T-helper 1 cell treated with Interleukin-12 subunit alpha and Interleukin-12 subunit beta and Interleukin-4 antibody, amounts not matched to agents 30 μg/mL and 1 μg/mL, for 36 hours (primary cell): ENCODE results near the gene STX1A.

Experiments
- H3K27ac Mint-ChIP-seq: one replicate; pipeline ENCODE4 v1.8.0; 2021; ENCODE audit warnings: mild to moderate bottlenecking, mixed read lengths
- H3K27me3 Mint-ChIP-seq: one replicate; pipeline ENCODE4 v1.8.0; 2021; ENCODE audit warnings: low read depth, mixed read lengths
- H3K36me3 Mint-ChIP-seq: one replicate; pipeline ENCODE4 v1.8.0; 2021; ENCODE audit warnings: low read depth, mixed read lengths
- H3K4me1 Mint-ChIP-seq: one replicate; pipeline ENCODE4 v1.8.0; 2021; ENCODE audit warnings: low read depth, mixed read lengths
- H3K4me3 Mint-ChIP-seq: one replicate; pipeline ENCODE4 v1.8.0; 2021; ENCODE audit warnings: mild to moderate bottlenecking, moderate library complexity, mixed read lengths
- H3K9me3 Mint-ChIP-seq: one replicate; pipeline ENCODE4 v1.8.0; 2021; ENCODE audit warnings: mixed read lengths

The STX1A gene

GRCh38 chr7:73706126-73707044 is 13.1 kb downstream of the STX1A start:
- no peak overlapping the region for H3K27ac Mint-ChIP-seq

GRCh38 chr7:73705551-73705920 is 13.9 kb downstream of the STX1A start:
- Mint-ChIP-seq H3K4me1 (peaks cover 4% of the 10 kb centered on the region), H3K36me3 (peaks cover 17% of the 10 kb centered on the region), H3K4me3 (no peak overlapping the region), H3K27me3 (no peaks in the 10 kb centered on the region), H3K27ac (no peak overlapping the region), H3K9me3 (no peaks in the 10 kb centered on the region)

More at GRCh38 chr7:73706126-73707044, 13.1 kb downstream of the STX1A start:
- Mint-ChIP-seq H3K27me3 (no peaks in the 10 kb centered on the region), H3K9me3 (no peaks in the 10 kb centered on the region), H3K36me3 (peaks cover 17% of the 10 kb centered on the region), H3K4me1 (peaks cover 4% of the 10 kb centered on the region), H3K4me3 (no peak overlapping the region)

GRCh38 chr7:73704640-73705550 is 14.6 kb downstream of the STX1A start:
- peaks cover 4% of the 10 kb centered on the region for H3K4me1 Mint-ChIP-seq
- H3K4me3 Mint-ChIP-seq: no peak overlapping the region
- no peak overlapping the region for H3K27ac Mint-ChIP-seq
- peaks cover 17% of the 10 kb centered on the region for H3K36me3 Mint-ChIP-seq
- no peaks in the 10 kb centered on the region for H3K9me3 Mint-ChIP-seq
- H3K27me3 Mint-ChIP-seq: no peaks in the 10 kb centered on the region

- Mint-ChIP-seq H3K27ac (no peak overlapping the region), H3K4me3 (no peak overlapping the region), H3K9me3 (no peaks in the 10 kb centered on the region), H3K27me3 (no peaks in the 10 kb centered on the region), H3K4me1 (peaks cover 4% of the 10 kb centered on the region), H3K36me3 (peaks cover 17% of the 10 kb centered on the region)
These were observed 15.5 kb downstream of the STX1A start for GRCh38 chr7:73703757-73704639.

- Mint-ChIP-seq H3K4me1 (peaks cover 4% of the 10 kb centered on the region), H3K36me3 (peaks cover 21% of the 10 kb centered on the region), H3K27ac (no peak overlapping the region), H3K4me3 (no peak overlapping the region), H3K9me3 (no peaks in the 10 kb centered on the region), H3K27me3 (no peaks in the 10 kb centered on the region)
These were observed 16.2 kb downstream of the STX1A start for GRCh38 chr7:73703225-73703624.

DNA sequence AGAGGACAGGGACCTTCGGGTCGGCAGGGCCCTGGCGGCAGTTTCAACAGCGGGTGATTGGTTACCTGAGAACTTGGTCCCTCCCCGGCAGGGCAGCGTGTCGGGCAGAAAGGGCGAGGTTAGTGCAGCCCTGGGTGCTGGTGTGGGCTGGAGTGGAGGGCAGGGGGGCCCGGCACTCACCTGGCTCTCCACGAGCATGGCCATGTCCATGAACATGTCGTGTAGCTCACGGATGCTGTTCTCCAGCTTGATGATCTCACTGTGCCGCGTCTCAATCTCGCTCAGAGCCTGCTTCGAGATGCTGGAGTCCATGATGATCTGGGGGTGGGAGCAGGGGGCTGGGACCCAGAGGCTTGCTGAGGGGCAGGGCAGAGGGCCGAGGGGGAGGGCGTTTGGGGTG is 16.8 kb downstream of the STX1A start:
- no peak overlapping the region for H3K27ac Mint-ChIP-seq
- H3K36me3 Mint-ChIP-seq: peaks cover 21% of the 10 kb centered on the region
- no peaks in the 10 kb centered on the region for H3K27me3 Mint-ChIP-seq
- H3K4me1 Mint-ChIP-seq: peaks cover 4% of the 10 kb centered on the region
- H3K4me3 Mint-ChIP-seq: no peak overlapping the region
- no peaks in the 10 kb centered on the region for H3K9me3 Mint-ChIP-seq

GRCh38 chr7:73702226-73702625 is 17.2 kb downstream of the STX1A start:
- no peaks in the 10 kb centered on the region for H3K27me3 Mint-ChIP-seq
- peaks cover 4% of the 10 kb centered on the region for H3K4me1 Mint-ChIP-seq
- no peaks in the 10 kb centered on the region for H3K9me3 Mint-ChIP-seq
- no peak overlapping the region for H3K4me3 Mint-ChIP-seq
- H3K27ac Mint-ChIP-seq: no peak overlapping the region
- peaks cover 23% of the 10 kb centered on the region for H3K36me3 Mint-ChIP-seq

DNA sequence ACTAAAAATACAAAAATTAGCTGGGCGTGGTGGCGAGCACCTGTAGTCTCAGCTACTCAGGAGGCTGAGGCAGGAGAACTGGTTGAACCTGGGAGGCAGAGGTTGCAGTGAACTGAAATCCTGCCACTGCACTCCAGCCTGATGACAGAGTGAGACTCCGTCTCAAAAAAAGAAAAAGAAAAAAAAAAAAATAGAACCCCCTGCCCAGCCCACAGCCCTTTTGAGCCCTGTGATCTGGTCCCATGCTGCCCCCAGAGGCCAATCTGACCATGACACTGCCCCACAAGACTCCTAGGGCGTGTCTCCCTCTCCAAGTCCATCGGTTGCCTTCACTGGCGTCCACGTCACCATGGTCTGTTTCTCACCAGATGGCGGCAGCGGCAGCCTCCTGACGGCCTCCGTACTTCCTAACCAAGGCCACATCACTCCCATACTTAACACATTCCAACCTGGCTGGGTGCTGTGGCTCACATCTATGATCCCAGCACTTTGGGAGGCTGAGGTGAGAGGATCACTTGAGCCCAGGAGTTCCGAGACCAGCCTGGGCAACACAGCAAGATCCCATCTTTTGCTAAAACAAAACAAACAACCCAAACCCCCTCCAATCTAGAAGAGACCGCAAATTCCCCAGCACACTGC is 18.0 kb downstream of the STX1A start:
- peaks cover 26% of the 10 kb centered on the region for H3K36me3 Mint-ChIP-seq
- no peaks in the 10 kb centered on the region for H3K27me3 Mint-ChIP-seq
- H3K4me3 Mint-ChIP-seq: no peak overlapping the region
- no peak overlapping the region for H3K27ac Mint-ChIP-seq
- H3K9me3 Mint-ChIP-seq: no peaks in the 10 kb centered on the region
- H3K4me1 Mint-ChIP-seq: peaks cover 4% of the 10 kb centered on the region

DNA sequence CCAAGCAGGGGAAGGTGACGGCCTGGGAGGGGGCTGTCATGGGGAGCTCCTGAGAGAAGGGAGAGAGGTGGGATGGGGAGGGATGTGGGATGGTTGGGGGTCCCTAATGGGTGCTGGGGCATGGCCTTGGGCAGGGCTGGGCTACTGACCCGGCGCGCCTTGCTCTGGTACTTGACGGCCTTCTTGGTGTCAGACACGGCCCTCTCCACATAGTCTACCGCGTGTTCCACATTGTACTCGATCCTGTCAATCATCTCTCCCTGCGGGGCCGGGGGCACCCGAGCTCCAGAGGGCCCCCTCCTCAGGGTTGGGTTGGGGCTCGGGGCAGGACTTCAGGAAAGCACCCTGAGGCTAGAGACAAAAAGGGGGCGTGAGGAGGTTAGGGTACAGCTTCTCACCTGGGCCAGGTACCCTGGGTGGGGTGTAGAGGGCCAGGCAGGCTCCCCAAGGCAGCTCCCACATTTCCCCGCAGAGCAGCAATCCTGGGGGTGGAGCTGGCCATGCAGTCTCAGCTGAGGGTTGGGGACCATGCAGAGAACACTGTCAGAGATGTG is 18.8 kb downstream of the STX1A start:
- peaks cover 29% of the 10 kb centered on the region for H3K36me3 Mint-ChIP-seq
- no peaks in the 10 kb centered on the region for H3K27me3 Mint-ChIP-seq
- no peak overlapping the region for H3K27ac Mint-ChIP-seq
- no peak overlapping the region for H3K4me3 Mint-ChIP-seq
- H3K4me1 Mint-ChIP-seq: peaks cover 4% of the 10 kb centered on the region
- no peaks in the 10 kb centered on the region for H3K9me3 Mint-ChIP-seq

DNA sequence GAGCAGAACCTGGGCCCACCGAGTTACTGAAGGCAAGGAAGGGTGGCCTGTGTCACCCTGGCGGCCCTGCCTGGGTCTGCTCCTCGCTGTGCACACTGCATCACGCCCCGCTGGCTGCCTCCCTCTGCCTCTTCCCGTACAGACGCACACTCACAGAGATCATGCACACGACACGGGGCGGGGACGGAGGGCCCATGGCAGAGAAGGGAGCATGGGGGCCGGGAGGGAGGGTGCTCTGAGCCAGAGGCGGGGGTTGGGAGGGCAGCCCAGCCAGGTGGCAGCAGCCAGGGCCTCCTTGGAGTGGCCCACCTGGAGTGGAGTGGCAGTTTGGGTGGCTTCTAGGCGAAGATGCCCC is 19.4 kb downstream of the STX1A start:
- H3K36me3 Mint-ChIP-seq: peaks cover 32% of the 10 kb centered on the region
- H3K27ac Mint-ChIP-seq: no peak overlapping the region
- H3K27me3 Mint-ChIP-seq: no peaks in the 10 kb centered on the region
- H3K4me3 Mint-ChIP-seq: no peak overlapping the region
- H3K9me3 Mint-ChIP-seq: no peaks in the 10 kb centered on the region
- peaks cover 4% of the 10 kb centered on the region for H3K4me1 Mint-ChIP-seq

- Mint-ChIP-seq H3K4me1 (peaks cover 4% of the 10 kb centered on the region), H3K9me3 (no peaks in the 10 kb centered on the region), H3K27me3 (no peaks in the 10 kb centered on the region), H3K4me3 (no peak overlapping the region), H3K36me3 (peaks cover 36% of the 10 kb centered on the region), H3K27ac (no peak overlapping the region)
These were observed 19.9 kb downstream of the STX1A start for GRCh38 chr7:73699370-73700068.

DNA sequence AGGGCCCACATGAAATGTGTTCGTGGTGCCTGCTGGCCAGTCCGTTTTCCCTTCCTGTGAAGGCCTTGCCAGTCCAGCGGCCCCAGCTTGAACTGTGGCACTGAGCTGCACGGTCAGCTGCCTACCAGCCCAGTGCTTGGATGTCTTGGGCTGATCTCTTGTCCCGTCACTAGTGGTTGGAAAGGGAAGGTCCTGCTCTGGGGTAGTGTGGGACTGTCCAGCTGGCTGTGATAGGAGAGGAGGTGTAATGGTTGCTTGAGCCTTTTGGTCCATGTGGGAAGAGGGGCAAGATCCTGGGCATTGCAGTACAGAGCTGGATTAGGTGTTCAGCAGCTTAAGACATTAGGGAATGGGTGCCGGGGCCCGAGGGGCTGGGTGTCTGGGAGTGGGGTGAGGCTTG is 21.1 kb downstream of the STX1A start:
- peaks cover 6% of the 10 kb centered on the region for H3K4me1 Mint-ChIP-seq
- H3K9me3 Mint-ChIP-seq: no peaks in the 10 kb centered on the region
- no peak overlapping the region for H3K27ac Mint-ChIP-seq
- H3K36me3 Mint-ChIP-seq: peaks cover 40% of the 10 kb centered on the region
- H3K4me3 Mint-ChIP-seq: no peak overlapping the region
- no peaks in the 10 kb centered on the region for H3K27me3 Mint-ChIP-seq

DNA sequence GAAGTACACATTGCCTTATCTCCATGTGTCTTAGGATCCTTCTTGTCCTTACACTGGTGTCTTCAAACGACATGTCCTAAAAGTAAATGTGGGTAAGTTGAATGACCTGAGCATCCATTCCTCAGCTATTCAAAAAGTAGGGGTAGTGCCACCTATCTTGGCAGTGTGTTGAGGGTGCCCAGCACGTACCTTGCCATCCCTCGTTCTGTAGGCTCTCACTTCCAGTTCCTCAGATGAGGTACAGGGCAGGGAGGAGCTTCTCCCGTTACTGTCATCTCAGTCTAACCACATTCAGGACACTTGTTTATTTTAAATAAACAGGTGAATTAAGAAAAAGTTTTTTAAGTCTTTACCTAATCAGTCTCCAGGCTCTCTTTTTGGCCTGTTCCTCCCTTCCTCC is 23.1 kb downstream of the STX1A start:
- Mint-ChIP-seq H3K36me3 (peaks cover 38% of the 10 kb centered on the region), H3K27ac (no peak overlapping the region), H3K27me3 (no peaks in the 10 kb centered on the region), H3K4me3 (no peak overlapping the region), H3K9me3 (no peaks in the 10 kb centered on the region), H3K4me1 (peaks cover 3% of the 10 kb centered on the region)
